T-helper 9 cell (primary cell): ENCODE results near the gene ALCAM.
"Not testable (repeated sequence)": the region's sequence is repeated elsewhere in the genome, so short reads cannot be mapped to it uniquely, and the experiment has no call there.

Experiments used
- DNase-seq: peaks from one replicate; pipeline ENCODE4 v3.0.0-alpha.2; 2020

The ALCAM gene

GRCh38 chr3:105602286-105602685, 235.6 kb downstream of the ALCAM start:
- DNase-seq: not testable (repeated sequence)

- not testable (repeated sequence) for DNase-seq
These were observed 236.8 kb downstream of the ALCAM start for GRCh38 chr3:105603516-105603915.

- DNase-seq: no peak
These were observed 239.3 kb downstream of the ALCAM start for GRCh38 chr3:105606016-105606415.

- DNase-seq: no peak
These were observed 241.9 kb downstream of the ALCAM start for GRCh38 chr3:105608623-105609022.

GRCh38 chr3:105610473-105610872, 243.8 kb downstream of the ALCAM start:
- no peak for DNase-seq

GRCh38 chr3:105611304-105612192, 244.8 kb downstream of the ALCAM start:
- no peak for DNase-seq

- no peak for DNase-seq
These were observed 246.4 kb downstream of the ALCAM start for GRCh38 chr3:105613120-105613519.

- no peak for DNase-seq
These were observed 247.8 kb downstream of the ALCAM start for GRCh38 chr3:105614288-105615030.

GRCh38 chr3:105615814-105616213, 249.1 kb downstream of the ALCAM start:
- DNase-seq: no peak

- DNase-seq: no peak
These were observed 249.8 kb downstream of the ALCAM start for GRCh38 chr3:105616374-105617121.

GRCh38 chr3:105618556-105618955, 251.8 kb downstream of the ALCAM start:
- no peak for DNase-seq

GRCh38 chr3:105619651-105620050, 252.9 kb downstream of the ALCAM start:
- no peak for DNase-seq

GRCh38 chr3:105620236-105620635, 253.5 kb downstream of the ALCAM start:
- DNase-seq: no peak

GRCh38 chr3:105622169-105622568, 255.5 kb downstream of the ALCAM start:
- no peak for DNase-seq
